K562 (cell line): ENCODE data around the gene DTX2.
"Not testable (repeated sequence)": the region's sequence is repeated elsewhere in the genome, so short reads cannot be mapped to it uniquely, and the experiment has no call there.

ENCODE experiments used
- EZH2 ChIP-seq: IDR thresholded peaks from 2 replicates; pipeline ENCODE4 v1.6.1; 2012; ENCODE audit warnings: low read depth, mild to moderate bottlenecking, inconsistent platforms, low read length, borderline replicate concordance
- FOXA1 ChIP-seq: fragments of 450-650 bp; IDR thresholded peaks from 2 replicates; pipeline ENCODE4 v1.6.1; 2016; ENCODE audit warnings: mild to moderate bottlenecking, borderline replicate concordance
- MAFK ChIP-seq: IDR thresholded peaks from 2 replicates; pipeline ENCODE4 v1.6.1; 2011; ENCODE audit warnings: low read length, improper control_type of control experiment
- MTF1 ChIP-seq: fragments of 250-450 bp; sonication (Bioruptor Pico); IDR thresholded peaks from 2 replicates; pipeline ENCODE4 v1.9.0; 2021; ENCODE audit warnings: moderate library complexity, mild to moderate bottlenecking, inconsistent platforms, borderline replicate concordance
- NFRKB ChIP-seq: fragments of 450-650 bp; IDR thresholded peaks from 2 replicates; pipeline ENCODE4 v1.6.1; 2016; ENCODE audit warnings: low read depth
- POLR2AphosphoS2 ChIP-seq: IDR thresholded peaks from 2 replicates; pipeline ENCODE4 v1.6.1; 2012; ENCODE audit warnings: low read length, improper control_type of control experiment
- POLR2AphosphoS5 ChIP-seq: IDR thresholded peaks from 2 replicates; pipeline ENCODE4 v1.6.1; 2011; ENCODE audit warnings: mild to moderate bottlenecking, low read depth, low read length, moderate library complexity; ENCODE audit not compliant: control insufficient read depth, insufficient read depth
- RAD21 ChIP-seq, 2 experiments: fragments of 250-450 bp in 1 of 2; fragments of 450-650 bp in 1 of 2; sonication (Bioruptor Pico) in 1 of 2; formaldehyde crosslinking in 1 of 2; IDR thresholded peaks in 1 of 2; conservative IDR thresholded peaks in 1 of 2; 2 replicates each; pipeline versions ENCODE4 v1.4.0 to v1.8.0; 2020 to 2022; ENCODE audit warnings: mild to moderate bottlenecking in 2 of 2, moderate library complexity in 1 of 2
- RCOR1 ChIP-seq, 2 experiments: IDR thresholded peaks; 2 replicates each; pipeline ENCODE4 v1.6.1; 2012; ENCODE audit warnings: low read depth in 2 of 2, low read length in 2 of 2, borderline replicate concordance in 1 of 2, improper control_type of control experiment in 1 of 2
- ZNF23 ChIP-seq: fragments of 250-450 bp; sonication (Bioruptor Pico); IDR thresholded peaks from 2 replicates; pipeline ENCODE4 v1.4.0; 2020; ENCODE audit warnings: mild to moderate bottlenecking
- TF ChIP-seq, protein P1 (sequence below), 3 experiments: IDR thresholded peaks in 2 of 3; conservative IDR thresholded peaks in 1 of 3; 2 replicates each; pipeline ENCODE4 v1.5.1; 2011 to 2012; ENCODE audit warnings: low read length in 3 of 3, mild to moderate bottlenecking in 3 of 3, control low read depth in 2 of 3, improper control_type of control experiment in 1 of 3, inconsistent platforms in 1 of 3, low read depth in 1 of 3, mixed read lengths in 1 of 3, moderate library complexity in 1 of 3; ENCODE audit not compliant: insufficient read depth in 2 of 3
- TF ChIP-seq, protein P2 (sequence below): fragments of 450-650 bp; IDR thresholded peaks from 2 replicates; pipeline ENCODE4 v1.6.1; 2016; ENCODE audit warnings: antibody characterized with exemption

DNA sequence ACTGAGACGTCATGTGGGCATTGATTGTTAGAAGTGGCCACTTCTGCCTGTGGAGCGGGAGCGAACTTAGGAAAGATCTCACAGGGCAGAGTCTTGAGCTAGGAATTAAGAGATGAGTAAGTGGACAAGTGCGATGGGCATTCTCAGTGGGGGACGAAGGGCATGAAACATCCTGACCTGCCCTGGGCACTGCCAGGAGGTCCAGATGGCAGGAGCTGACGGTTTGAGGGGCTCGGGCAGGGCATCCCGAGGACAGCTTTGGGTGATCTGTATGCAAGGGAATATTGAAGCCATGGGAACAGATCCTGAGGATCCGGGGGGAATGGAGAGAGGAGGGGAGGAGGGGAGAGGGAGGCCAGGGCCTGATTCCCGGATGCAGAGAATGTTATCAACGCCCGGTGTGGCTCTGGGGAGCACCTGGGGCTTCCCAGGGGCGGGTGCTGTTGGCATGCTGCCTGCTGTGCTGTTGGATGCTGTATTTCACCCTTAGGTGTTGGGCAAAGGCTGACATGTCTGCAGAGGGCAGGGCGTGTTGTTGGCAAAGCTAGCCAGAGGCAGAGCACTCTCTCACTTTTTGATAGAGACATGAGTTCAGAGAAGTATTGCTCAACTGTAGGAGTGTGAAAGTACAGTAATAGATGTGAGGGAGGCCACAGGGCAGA, 6.4 kb downstream of the DTX2 start:
- TF ChIP-seq, protein P1, sequence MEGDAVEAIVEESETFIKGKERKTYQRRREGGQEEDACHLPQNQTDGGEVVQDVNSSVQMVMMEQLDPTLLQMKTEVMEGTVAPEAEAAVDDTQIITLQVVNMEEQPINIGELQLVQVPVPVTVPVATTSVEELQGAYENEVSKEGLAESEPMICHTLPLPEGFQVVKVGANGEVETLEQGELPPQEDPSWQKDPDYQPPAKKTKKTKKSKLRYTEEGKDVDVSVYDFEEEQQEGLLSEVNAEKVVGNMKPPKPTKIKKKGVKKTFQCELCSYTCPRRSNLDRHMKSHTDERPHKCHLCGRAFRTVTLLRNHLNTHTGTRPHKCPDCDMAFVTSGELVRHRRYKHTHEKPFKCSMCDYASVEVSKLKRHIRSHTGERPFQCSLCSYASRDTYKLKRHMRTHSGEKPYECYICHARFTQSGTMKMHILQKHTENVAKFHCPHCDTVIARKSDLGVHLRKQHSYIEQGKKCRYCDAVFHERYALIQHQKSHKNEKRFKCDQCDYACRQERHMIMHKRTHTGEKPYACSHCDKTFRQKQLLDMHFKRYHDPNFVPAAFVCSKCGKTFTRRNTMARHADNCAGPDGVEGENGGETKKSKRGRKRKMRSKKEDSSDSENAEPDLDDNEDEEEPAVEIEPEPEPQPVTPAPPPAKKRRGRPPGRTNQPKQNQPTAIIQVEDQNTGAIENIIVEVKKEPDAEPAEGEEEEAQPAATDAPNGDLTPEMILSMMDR (IDR thresholded peaks at IDR 0.05 in 2 of 3, conservative IDR thresholded peaks at IDR 0.05 in 1 of 3; ENCODE audit: insufficient read depth in 2 of 3, low read depth in 1 of 3, low read length in 3 of 3): not testable (repeated sequence)
- not testable (repeated sequence) for TF ChIP-seq RAD21 (CRISPR knock-in tag; conservative IDR thresholded peaks at IDR 0.05 in 1 of 2, IDR thresholded peaks at IDR 0.05 in 1 of 2); POLR2AphosphoS2; RCOR1 (IDR thresholded peaks at IDR 0.05; ENCODE audit: borderline replicate concordance in 1 of 2, low read depth in 2 of 2, low read length in 2 of 2); ZNF23; NFRKB; EZH2; MTF1 (CRISPR knock-in tag); MAFK; POLR2AphosphoS5; FOXA1
- TF ChIP-seq, protein P2, sequence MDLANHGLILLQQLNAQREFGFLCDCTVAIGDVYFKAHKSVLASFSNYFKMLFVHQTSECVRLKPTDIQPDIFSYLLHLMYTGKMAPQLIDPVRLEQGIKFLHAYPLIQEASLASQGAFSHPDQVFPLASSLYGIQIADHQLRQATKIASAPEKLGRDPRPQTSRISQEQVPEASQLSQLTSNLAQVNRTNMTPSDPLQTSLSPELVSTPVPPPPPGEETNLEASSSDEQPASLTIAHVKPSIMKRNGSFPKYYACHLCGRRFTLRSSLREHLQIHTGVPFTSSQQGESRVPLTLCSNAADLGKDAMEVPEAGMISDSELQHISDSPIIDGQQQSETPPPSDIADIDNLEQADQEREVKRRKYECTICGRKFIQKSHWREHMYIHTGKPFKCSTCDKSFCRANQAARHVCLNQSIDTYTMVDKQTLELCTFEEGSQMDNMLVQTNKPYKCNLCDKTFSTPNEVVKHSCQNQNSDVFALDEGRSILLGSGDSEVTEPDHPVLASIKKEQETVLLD: not testable (repeated sequence)
